HG03025 (cell line): ENCODE measurements around the gene MRAP.
"Not testable (repeated sequence)": the region's sequence is repeated elsewhere in the genome, so short reads cannot be mapped to it uniquely, and the experiment has no call there.

Experiments used
- ATAC-seq: cut with Tn5 transposase; IDR thresholded peaks from one replicate; pipeline ENCODE4 v1.9.1; 2021; ENCODE audit warnings: mild to moderate bottlenecking, moderate library complexity; ENCODE audit not compliant: unreplicated experiment, low FRiP score

MRAP gene

DNA sequence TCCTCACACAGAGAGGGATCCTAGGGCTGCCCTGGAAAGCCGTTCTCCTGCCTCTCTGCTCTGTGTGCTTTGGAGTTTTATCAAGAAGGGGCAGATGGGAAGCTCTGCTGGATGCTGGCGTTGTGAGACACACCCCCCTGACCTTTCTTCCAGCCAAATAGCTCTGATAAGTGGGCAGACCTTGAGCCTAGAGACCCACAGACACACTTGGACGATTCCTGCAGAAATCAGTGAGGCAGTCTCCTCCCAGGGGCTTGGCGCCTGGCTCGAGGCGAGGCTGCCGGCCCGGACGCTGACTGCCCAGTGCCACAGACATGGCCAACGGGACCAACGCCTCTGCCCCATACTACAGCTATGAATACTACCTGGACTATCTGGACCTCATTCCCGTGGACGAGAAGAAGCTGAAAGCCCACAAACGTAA lies at the start of gene MRAP:
TSS of gene MRAP (plus strand) at position 198 of the 424 bp plus-strand sequence. CDS start at position 315, 117 bp downstream.
- ATAC-seq: no peak

- no peak for ATAC-seq
These were observed 49.0 kb upstream of the MRAP start for GRCh38 chr21:32249511-32250280.

- no peak for ATAC-seq
These were observed 46.5 kb upstream of the MRAP start for GRCh38 chr21:32252136-32252535.

DNA sequence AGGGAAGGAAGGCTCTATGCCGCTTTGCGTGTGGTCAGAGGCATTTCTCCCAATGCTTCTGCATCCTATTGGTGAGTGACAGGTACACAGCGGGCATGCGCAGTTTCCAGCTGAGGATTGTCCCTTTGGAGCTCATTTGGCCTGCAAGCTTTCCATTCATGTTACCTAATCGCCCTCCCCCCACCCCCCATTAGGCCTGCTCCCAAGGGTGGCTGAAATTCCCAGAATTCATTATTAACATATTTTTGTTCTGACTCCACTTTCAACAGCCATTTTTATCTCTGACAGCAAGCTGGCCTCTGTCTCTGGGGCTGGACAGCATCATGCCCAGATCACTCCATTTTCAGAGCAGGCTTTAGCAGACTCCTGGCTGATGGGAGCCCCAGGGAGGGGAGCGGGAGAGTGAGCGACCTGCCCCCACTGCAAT lies 45.4 kb upstream of the MRAP start:
- ATAC-seq: no peak

- no peak for ATAC-seq
These were observed 42.4 kb upstream of the MRAP start for GRCh38 chr21:32256251-32256650.

GRCh38 chr21:32256873-32257620 lies 41.6 kb upstream of the MRAP start:
- ATAC-seq: no peak

DNA sequence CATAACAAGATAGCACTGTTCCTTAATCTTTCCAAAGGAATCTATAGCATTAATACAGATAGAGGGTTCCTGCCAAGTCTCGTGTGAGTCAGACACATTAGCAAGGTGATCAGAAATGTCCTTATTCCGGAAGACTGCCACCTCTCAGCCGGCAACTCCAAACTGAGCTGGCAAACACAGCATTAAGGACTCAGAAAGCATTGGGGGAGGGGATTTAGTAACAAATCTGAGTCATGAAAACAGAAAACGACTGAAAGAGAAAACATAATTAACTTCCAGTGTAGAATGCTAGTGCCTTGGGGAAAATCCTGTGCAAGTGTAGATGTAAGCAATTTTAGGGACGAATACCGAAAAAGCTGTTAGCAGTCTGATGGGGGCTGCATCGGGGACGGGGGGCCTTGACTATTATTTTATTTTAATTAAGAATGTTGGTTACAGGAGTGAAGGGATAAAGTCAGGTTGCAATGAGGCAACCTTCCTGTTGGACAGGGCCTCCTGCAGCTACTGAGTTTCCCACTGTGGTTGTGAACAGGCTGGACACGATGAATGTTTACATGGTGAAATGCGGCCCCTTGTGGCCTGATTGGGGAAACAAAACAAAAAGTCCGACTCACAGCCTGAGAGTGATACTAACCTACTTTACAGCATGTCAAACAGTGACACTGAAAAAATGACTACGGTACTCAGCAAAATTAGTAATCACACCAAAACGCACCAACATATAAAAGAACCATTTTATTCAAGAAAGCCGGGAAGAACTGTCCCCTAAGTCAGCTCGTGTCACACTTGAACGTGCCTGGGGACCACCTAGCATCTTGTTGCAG lies 40.5 kb upstream of the MRAP start:
- peak; percentile 83 for ATAC-seq

DNA sequence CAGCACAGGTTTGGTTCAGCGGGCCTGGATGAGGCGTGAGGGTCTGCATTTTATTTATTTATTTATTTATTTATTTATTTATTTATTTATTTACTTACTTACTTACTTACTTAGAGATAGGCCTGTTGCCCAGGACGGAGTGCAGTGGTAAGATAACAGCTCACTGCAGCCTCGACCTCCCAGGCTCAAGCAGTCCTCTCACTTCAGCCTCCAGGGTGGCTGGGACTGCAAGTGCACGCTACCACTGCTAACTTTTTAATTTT lies 39.9 kb upstream of the MRAP start:
- ATAC-seq: not testable (repeated sequence)

- ATAC-seq: no peak
These were observed 38.5 kb upstream of the MRAP start for GRCh38 chr21:32260130-32260529.

DNA sequence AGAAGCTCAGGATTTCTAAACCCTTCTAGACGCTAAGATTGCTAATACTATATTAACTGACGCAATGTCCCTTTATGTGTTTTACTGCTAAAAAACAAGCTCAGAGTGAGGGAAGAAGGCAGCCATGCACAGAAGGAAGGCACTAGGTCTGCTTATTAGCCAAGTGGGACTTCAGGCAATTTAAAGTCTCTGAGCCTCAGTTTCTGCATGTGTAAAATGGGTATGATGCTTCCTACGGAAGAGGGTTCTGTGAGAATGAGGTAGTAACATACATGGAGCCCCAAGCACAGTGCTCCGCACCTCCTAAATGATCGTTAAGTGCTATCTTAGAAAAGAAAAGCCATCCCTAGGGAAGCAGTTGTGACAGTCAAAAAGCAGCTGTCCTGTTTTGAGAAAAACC lies 36.7 kb upstream of the MRAP start:
- no peak for ATAC-seq

GRCh38 chr21:32265321-32265720 lies 33.3 kb upstream of the MRAP start:
- ATAC-seq: not testable (repeated sequence)

DNA sequence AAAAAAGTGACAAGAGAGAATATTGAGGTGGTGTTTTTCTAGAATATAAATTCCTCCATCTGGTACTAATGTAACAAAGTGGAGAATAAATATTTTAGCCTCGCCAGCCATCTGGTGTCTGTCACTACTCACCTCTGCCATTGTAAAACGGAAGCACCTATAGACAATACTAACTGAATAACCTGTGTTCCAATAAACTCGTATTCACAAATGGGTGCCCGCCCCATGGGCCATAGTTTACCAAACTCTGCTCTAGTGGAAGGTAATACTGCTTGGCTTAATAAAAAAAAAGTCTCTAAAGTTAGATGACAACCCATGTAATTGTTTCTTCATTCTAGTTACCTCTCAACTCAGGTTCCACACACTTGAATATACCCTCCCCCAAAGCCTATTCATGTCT lies 27.9 kb upstream of the MRAP start:
- ATAC-seq: no peak

GRCh38 chr21:32276671-32277070 lies 22.0 kb upstream of the MRAP start:
- ATAC-seq: no peak

- ATAC-seq: no peak
These were observed 20.6 kb upstream of the MRAP start for GRCh38 chr21:32278103-32278502.

DNA sequence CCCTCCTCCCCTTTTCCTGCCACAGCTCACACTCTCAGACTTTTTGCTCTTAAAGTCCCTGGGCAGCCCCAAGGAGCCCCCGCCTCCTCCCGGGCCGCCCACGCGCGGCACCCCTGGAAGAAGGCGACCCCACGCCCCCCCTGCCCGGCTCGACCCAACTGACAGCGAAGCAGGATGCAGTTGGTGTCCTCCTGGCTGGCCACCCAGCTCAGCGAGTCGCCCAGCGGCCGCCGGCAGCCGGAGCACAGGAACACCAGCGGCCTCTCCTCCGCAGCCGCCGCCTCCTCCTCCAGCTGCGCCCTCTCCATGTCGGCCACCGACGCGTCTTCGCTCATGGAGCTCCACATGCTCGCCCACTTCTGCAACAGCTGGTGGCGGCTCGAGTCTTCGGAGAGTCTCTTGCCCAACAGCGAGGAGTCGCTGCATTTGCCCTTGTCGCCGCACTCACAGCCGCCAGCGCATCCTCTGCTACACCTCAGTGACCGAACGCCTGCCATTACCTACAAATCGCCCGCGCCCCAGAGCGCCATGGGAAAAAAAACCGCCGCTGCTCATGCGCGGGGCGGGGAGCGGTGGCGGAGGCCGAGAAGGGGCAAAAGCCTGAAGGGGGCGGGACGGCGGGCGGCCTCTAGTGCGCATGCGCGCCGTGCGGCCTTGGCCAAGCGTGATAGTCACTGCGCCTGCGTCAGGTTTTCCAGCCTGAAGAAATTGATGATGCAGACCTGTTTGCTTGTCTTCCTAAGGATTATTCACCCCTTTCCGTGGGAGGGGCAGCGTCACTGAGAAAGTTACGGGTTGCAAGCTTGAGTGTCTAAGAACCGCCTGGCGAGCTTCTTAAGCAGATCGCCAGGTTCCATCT lies 19.9 kb upstream of the MRAP start, which contains the start of gene MIS18A:
TSS of gene MIS18A (minus strand) at position 532 of the 859 bp plus-strand sequence. CDS start at position 497, 35 bp downstream.
- ATAC-seq: peak; percentile 81

GRCh38 chr21:32279377-32279680 lies 19.3 kb upstream of the MRAP start:
- ATAC-seq: no peak

DNA sequence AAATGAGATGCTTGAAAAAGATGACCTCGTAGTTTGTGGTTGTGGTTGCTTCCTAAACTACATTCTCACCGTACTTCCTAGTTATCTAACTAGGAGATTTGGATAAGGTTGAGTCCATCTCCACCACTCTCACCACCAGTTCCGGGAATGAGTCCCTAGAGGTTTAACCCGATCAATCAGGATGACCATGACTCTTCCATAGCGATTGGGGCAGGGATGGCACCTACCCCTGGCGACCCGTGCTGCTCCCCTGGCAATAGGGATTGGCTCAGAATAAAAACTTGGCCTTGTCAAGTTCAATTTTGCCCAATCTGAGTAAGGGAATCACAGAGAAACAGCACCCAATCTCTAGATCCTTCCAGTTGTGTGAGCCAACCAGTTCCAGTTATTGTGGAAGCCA lies 17.1 kb upstream of the MRAP start:
- no peak for ATAC-seq

DNA sequence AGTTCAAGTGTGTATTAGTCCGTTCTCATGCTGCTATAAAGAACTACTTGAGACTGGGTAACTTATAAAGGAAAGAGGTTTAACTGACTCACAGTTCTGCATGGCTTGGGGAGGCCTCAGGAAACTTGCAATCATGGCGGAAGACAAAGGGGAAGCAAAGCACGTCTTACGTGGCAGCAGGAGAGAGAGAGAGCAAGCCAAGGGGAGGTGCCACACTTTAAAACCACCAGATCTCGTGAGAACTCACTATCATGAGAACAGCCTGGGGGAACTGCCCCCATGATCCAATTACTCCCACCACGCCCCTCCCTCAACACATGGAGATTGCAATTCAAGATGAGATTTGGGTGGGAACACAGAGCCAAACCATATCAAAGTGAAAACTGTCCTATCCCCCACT lies 15.7 kb upstream of the MRAP start:
- ATAC-seq: no peak

GRCh38 chr21:32285476-32285875 lies 13.2 kb upstream of the MRAP start:
- ATAC-seq: no peak

DNA sequence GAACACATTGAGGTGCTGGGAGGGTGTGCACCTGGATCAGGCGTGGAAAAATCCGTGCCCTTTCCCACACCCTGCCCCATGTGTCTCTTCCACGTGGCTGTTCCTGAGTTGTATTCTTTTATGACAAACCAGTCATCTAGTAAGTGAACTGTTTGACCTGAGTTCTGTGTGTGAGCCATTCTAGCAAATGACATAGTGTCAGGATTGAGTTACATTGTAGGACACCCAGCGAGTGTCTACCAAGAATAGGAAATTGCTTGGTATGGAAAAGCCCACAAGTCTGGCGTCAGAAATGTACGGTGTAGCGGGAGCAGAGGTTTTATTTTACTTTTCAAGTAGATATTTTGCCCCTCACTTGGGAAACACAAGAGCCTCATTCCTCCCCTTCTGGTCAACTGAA lies 1.2 kb upstream of the MRAP start:
- no peak for ATAC-seq
